BJ (cell line): ENCODE measurements around the gene RBP5. TPM values are rescaled to one million over a fixed set of nuclear protein-coding genes. Genes with fewer than 3 reads are reported as not detected.

Experiments
- CTCF ChIA-PET: fragments of 350-600 bp; formaldehyde crosslinking; extraction: SDS; loops from one replicate; lab custom pipeline; 2021; ENCODE audit warnings: antibody characterized with exemption, inconsistent platforms; lab: Yijun Ruan, JAX
- POLR2A ChIA-PET: fragments of 300-600 bp; sonication (Branson Sonifier 250); formaldehyde crosslinking; extraction: SDS; loops from one replicate; lab custom pipeline; 2021; ENCODE audit warnings: antibody characterized with exemption; lab: Charles Lee
- DNase-seq: peaks from one replicate; pipeline ENCODE4 v3.0.0-alpha.2; 2011; ENCODE audit warnings: low read depth
- H3K27me3 ChIP-seq: 2 replicates; pipeline ENCODE4 v1.6.0; 2011; ENCODE audit warnings: low read length; ENCODE audit not compliant: control insufficient read depth, insufficient read depth
- H3K36me3 ChIP-seq: 2 replicates; pipeline ENCODE4 v1.5.1; 2011; ENCODE audit warnings: low read length; ENCODE audit not compliant: control insufficient read depth, insufficient read depth
- H3K4me3 ChIP-seq: 2 replicates; pipeline ENCODE4 v1.5.1; 2011; ENCODE audit warnings: low read depth, mild to moderate bottlenecking, control low read depth, low read length
- polyA minus RNA-seq: library from RNA; depleted of rRNA, polyadenylated mRNA; stranded (reverse); fragments of >200 nt; gene quantifications from 2 replicates; pipeline ENCODE4 v1.2.3, GENCODE V29; 2011; rRNA and poly(A)+ RNA removed
- polyA plus RNA-seq: library from polyadenylated mRNA; depleted of rRNA; stranded (reverse); fragments of >200 nt; gene quantifications from 2 replicates; pipeline ENCODE4 v1.2.3, GENCODE V29; 2011; rRNA removed
- TF ChIP-seq, protein P1 (sequence below): IDR thresholded peaks from 2 replicates; pipeline ENCODE4 v1.5.1; 2011; ENCODE audit warnings: low read depth, mild to moderate bottlenecking, control low read depth, inconsistent platforms, low read length, moderate library complexity; ENCODE audit not compliant: insufficient read depth

Gene RBP5, protein sequence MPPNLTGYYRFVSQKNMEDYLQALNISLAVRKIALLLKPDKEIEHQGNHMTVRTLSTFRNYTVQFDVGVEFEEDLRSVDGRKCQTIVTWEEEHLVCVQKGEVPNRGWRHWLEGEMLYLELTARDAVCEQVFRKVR
- polyA plus RNA-seq: not detected in 2 replicates
- polyA minus RNA-seq: not detected in 2 replicates

DNA sequence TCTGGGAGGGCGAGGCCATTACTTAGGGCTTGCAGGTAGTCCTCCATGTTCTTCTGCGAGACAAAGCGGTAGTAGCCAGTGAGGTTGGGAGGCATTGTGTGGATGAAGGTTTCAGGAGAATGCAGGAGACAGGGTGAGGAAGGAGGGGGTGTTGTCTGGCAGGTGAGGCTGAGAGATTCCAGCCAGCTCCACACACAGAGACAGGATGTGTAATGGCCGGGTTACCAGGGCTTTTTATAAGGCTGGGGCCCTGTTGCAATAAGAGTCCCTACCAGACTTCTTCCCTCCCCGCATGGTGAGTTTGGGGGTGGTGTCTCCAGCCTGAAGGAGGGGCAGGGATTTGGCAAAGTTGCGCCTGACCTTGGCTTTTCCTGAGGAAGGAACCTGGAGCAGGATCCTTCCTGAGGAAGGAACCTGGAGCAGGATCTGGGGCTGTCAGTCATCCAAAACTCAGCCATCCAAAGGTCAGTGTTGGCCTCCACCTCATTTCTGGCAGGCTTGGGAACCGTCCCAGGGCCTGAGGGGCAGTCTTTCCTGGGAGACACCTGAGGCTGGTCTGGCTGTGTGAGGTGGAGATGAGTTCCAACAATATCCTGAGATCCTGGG is at the start of gene RBP5:
RBP5 (minus strand) TSS at position 209 of the 606 bp plus-strand sequence; CDS start at position 95, 114 bp downstream.
- CTCF ChIA-PET: interaction anchor here (1.0 to 2.7 kb wide), 3 partner anchors 13 to 183 kb away, joined by 3 to 13 read pairs (median 3); no protein-coding TSS in a partner anchor
- no peaks in the 10 kb centered on the region for H3K27me3 ChIP-seq
- POLR2A ChIA-PET: no interaction called here
- H3K36me3 ChIP-seq: peaks cover 3% of the 10 kb centered on the region
- TF ChIP-seq, protein P1, sequence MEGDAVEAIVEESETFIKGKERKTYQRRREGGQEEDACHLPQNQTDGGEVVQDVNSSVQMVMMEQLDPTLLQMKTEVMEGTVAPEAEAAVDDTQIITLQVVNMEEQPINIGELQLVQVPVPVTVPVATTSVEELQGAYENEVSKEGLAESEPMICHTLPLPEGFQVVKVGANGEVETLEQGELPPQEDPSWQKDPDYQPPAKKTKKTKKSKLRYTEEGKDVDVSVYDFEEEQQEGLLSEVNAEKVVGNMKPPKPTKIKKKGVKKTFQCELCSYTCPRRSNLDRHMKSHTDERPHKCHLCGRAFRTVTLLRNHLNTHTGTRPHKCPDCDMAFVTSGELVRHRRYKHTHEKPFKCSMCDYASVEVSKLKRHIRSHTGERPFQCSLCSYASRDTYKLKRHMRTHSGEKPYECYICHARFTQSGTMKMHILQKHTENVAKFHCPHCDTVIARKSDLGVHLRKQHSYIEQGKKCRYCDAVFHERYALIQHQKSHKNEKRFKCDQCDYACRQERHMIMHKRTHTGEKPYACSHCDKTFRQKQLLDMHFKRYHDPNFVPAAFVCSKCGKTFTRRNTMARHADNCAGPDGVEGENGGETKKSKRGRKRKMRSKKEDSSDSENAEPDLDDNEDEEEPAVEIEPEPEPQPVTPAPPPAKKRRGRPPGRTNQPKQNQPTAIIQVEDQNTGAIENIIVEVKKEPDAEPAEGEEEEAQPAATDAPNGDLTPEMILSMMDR: no peak
- no peak for DNase-seq
- H3K4me3 ChIP-seq: peak within 1 kb of the TSS; percentile 61

DNA sequence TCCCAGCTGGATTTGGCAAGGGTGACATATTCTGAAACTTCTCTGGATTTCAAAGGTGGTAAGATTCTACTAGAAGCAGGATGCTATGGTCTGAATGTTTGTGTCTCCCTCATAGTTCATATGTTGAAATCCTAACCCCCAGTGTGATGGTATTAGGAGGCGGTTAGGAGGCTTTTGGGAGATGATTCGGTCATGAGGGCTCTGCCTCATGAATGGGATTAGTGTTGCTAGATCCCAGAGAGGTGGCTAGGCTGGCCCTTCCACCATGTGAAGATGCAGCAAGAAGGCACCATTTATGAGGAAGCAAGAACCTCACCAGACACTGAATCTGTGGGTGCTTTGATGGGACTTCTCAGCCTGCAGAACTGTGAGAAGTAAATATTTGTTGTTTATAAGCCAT is 49.8 kb upstream of the RBP5 start:
- H3K27me3 ChIP-seq: no peaks in the 10 kb centered on the region; the same call in 1 of the 2 replicates
- TF ChIP-seq, protein P1: no peak
- ChIA-PET CTCF (interaction anchor here (0.9 kb wide), 1 partner anchor 16 kb away, joined by 4 read pairs; no protein-coding TSS in a partner anchor), POLR2A (no interaction called here)
- DNase-seq: no peak
- H3K36me3 ChIP-seq: no peaks in the 10 kb centered on the region
- H3K4me3 ChIP-seq: no peak overlapping the region

DNA sequence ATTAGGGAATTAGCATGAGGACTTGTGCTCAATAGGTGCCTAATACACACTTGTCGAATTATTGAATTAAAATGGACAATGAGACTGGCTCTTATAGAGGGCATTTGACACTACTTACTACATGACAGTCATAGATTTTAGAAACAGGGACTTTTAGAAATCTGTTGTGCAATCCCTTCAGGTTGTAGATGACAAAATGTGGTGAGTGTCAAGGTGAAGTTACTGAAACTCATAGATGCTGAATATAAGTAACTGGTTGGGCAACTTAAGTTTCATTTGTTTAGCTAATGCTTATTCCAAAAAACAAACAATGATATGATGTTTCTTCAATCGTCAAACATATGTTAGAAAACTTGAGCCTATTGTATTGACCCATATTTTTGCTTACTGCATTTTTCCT is 47.9 kb upstream of the RBP5 start:
- TF ChIP-seq, protein P1: no peak
- Histone ChIP-seq H3K36me3 (no peaks in the 10 kb centered on the region), H3K4me3 (no peak overlapping the region), H3K27me3 (no peaks in the 10 kb centered on the region)
- POLR2A ChIA-PET: no interaction called here
- DNase-seq: no peak
- CTCF ChIA-PET: interaction anchor here (2.8 kb wide), 1 partner anchor 12 kb away, joined by 12 read pairs; the partner anchor contains the start of gene PEX5

DNA sequence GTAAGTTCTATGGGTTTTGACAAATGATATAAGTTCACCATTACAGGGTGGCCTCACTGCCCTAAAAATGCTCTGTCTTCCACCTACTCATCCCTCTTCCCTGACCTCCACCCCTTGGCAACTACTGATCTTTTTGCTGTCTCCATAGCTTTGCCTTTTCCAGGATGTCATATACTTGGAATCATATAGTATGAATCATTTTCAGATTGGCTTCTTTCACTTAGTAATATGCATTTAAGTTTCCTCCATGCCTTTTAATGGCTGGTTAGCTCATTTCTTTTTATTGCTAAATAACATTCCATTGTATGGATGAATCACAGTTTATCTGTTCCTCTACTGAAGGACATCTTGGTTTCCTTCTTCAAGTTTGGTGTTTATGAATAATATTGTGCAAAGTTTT is 46.8 kb upstream of the RBP5 start:
- CTCF ChIA-PET: interaction anchor here (1.8 to 2.8 kb wide), 3 partner anchors 11 to 31 kb away, joined by 4 to 12 read pairs (median 8); partner anchors contain the start of gene PEX5
- POLR2A ChIA-PET: no interaction called here

DNA sequence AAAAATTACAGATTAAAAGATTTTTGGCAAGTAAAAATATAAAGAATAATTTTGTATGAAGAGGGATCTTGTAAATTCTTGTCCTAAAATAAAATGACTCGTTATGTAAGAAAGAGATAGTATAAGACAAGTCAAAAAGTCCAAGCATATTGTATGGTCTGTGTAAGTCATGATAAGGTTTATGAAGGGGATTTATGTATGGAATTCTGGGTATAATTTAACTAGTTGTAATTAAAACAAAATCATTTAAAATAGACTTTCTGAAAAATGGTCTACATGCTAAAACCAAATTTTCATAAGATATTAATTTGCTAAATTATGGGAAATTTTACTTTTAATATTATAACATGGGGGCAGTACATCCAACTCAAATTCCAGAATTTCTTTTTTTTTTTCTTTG is 43.2 kb upstream of the RBP5 start:
- TF ChIP-seq, protein P1: no peak
- Histone ChIP-seq H3K27me3 (no peaks in the 10 kb centered on the region), H3K4me3 (no peak overlapping the region), H3K36me3 (no peaks in the 10 kb centered on the region)
- DNase-seq: no peak
- CTCF ChIA-PET: interaction anchor here (0.8 to 1.6 kb wide), 2 partner anchors 9 to 17 kb away, joined by 3 to 7 read pairs; no protein-coding TSS in a partner anchor
- POLR2A ChIA-PET: no interaction called here

More for the DNA sequence above, 46.8 kb upstream of the RBP5 start:
- Histone ChIP-seq H3K36me3 (no peaks in the 10 kb centered on the region), H3K4me3 (no peak overlapping the region), H3K27me3 (no peaks in the 10 kb centered on the region)
- DNase-seq: no peak
- TF ChIP-seq, protein P1: no peak
